ENCODE results near the gene CACNA1G.
A peak's percentile ranks its signal among the peaks of the same experiment; 100 is the strongest.

CACNA1G gene

DNA sequence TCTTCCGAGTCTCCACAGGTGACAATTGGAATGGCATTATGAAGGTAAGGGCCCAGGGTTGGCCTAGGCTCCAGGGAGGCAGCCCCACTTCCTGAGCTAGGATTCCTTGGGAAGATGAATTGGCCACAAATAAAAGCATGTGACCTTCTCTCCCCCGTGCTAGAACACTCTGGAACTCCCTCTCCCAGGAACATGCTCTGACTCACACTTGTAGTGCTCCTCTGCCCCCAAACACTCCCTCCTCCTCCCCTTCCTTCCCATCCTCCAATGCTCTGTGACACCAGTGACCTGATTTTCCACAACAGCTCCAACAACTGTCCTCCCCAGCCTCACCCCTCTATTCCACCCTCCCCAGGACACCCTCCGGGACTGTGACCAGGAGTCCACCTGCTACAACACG is 57.8 kb downstream of the CACNA1G start:
- peak; percentile 53 for DNase-seq

DNA sequence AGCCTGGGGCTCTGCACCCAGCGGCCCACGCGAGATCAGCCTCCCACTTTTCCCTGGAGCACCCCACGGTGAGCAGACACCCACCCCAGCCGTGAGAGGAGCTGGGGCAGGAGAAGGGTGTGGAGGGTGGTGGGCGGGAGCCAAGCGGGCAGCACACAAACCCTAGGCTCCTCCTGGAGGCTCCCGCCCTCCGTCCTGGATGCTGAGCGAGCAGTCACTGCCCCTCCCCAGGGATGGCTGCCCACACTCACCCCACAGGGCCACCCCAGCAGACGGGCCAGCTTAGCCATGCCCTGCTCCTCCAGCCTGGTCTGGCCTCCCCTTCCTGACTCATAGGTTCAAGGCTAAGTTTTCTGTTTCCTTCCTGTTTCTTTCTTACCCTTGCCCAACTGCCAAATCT is 58.4 kb downstream of the CACNA1G start:
- peak; percentile 30 for DNase-seq

DNA sequence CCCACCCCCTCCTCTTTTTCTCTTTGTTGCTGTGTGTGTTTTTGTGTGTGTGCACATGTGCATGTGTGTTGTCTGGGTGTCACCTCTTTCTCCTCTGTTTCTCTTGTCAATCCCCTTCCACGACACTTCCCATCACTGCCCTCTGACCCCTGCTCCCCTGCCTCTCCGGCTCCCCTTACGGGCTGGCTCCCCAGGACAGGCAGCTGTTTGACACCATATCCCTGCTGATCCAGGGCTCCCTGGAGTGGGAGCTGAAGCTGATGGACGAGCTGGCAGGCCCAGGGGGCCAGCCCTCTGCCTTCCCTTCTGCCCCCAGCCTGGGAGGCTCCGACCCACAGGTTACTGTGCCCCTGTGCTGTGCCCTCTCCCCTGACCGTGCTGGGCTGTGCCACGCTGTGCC is 59.0 kb downstream of the CACNA1G start:
- no peak for DNase-seq

DNA sequence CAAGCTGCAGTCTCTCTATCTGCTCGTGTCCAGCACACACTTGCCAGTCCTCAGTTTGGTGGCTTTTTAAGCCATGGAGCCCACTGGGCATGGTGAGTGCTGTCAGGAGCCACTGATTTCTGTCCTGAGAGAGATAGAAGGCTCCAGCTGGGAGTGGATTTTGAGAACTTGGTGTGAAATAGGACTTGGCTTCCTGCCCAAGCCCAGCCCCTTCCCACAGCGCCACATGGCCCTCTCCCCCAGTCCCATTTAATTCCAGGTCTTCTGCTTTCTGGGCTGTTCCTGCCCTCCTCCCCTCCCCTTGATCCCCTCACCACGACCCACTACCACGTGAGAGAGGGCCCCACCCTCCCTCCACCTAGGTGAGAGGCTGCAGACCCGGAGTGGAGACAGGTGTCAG is 59.7 kb downstream of the CACNA1G start:
- no peak for DNase-seq

DNA sequence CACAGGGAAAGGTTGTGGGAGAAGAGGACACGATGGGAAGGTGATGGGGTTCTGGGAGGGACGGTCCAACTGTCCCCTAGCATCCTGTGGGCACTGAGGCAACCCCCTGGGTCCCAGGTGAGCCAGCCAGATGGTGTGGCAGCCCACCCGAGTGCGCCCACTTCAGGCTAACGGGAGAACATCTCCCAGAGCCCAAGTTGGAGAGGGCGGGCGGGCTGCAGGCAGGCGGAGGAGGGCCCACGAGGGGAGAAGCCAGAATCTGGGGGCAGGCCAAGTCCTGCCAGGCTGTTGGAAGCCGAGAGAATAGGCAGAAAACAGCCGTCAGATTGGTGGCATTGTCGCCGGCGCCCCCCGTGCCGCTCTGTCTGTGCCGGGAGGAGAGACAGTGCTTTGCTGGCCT is 60.3 kb downstream of the CACNA1G start:
- no peak for DNase-seq

DNA sequence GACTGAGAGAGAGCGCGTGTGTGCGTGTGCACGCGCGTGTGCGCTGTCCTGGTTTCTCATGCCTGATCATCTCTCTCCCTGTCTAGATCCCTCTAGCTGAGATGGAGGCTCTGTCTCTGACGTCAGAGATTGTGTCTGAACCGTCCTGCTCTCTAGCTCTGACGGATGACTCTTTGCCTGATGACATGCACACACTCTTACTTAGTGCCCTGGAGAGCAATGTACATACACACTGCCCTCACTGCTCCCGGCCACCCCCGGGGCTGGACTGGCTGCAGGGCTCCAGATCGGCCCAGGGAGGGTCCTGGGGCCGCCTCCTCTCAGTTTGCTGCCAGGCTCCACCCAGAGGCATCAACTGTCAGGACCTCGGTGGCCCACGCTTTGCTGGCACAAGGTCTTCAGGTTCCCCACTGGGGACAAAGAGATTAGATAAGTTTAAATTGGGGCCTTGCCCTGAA is 61.1 kb downstream of the CACNA1G start:
- DNase-seq, result no peak

DNA sequence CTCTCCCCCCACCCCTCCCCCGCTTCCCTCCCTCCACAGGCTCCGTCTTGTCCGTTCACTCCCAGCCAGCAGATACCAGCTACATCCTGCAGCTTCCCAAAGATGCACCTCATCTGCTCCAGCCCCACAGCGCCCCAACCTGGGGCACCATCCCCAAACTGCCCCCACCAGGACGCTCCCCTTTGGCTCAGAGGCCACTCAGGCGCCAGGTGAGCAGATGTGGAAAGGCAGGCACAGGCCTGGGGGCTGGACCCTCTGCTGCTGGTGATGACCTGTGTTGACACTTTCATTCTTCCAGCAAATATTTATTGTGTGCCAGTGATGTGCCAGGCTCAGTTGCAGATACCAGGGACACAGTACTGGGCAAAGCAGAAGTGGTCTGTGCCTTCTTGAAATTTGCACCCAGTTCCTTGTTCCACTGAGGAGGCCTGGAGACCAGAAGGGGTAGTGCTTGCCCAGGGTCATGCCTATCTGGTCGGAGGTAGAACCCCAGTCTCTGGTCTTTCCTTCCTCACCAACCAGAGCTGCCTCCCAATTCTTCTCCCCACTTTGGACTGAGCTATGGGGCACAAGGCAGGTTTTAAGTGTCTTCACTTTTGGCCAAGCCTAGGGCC is 63.9 kb downstream of the CACNA1G start:
- DNase-seq, result no peak

DNA sequence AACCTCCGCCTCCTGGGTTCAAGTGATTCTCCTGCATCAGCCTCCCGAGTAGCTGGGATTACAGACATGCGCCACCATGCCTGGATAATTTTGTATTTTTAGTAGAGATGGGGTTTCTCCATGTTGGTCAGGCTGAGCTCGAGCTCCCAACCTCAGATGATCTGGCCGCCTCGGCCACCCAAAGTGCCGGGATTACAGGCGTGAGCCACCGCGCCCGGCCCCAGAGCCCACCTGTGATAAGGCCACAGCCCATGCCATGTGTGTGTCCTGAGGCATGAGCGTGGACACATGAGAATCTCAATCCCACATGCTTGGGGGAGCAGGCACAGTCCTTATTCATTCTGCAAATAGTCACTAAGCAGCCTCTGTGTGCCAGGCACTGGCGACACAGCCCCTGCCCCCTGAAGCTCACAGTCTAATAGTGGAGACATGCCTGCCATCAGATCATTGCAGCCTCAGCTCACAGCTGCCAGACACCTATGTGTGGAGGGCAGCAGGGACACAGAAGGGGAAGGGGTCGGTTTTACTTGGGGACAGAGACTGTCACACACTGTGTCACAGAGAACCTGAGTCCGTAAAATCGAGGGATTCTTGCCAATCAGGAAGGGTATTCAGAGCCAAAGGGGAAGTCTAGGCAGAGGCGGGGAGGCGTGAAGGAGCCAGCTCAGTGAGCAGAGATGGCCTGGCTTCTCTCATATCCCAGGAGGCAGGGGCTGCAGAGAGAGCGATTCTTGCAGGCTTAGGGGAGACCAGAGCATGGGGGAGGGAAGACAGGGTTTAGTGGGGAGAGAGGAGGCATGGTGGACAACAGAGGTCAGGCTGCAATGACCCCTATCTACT is 64.7 kb downstream of the CACNA1G start:
- no peak for DNase-seq

DNA sequence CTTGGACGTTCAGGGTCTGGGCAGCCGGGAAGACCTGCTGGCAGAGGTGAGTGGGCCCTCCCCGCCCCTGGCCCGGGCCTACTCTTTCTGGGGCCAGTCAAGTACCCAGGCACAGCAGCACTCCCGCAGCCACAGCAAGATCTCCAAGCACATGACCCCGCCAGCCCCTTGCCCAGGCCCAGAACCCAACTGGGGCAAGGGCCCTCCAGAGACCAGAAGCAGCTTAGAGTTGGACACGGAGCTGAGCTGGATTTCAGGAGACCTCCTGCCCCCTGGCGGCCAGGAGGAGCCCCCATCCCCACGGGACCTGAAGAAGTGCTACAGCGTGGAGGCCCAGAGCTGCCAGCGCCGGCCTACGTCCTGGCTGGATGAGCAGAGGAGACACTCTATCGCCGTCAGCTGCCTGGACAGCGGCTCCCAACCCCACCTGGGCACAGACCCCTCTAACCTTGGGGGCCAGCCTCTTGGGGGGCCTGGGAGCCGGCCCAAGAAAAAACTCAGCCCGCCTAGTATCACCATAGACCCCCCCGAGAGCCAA is 65.6 kb downstream of the CACNA1G start:
- peak; percentile 70 for DNase-seq

DNA sequence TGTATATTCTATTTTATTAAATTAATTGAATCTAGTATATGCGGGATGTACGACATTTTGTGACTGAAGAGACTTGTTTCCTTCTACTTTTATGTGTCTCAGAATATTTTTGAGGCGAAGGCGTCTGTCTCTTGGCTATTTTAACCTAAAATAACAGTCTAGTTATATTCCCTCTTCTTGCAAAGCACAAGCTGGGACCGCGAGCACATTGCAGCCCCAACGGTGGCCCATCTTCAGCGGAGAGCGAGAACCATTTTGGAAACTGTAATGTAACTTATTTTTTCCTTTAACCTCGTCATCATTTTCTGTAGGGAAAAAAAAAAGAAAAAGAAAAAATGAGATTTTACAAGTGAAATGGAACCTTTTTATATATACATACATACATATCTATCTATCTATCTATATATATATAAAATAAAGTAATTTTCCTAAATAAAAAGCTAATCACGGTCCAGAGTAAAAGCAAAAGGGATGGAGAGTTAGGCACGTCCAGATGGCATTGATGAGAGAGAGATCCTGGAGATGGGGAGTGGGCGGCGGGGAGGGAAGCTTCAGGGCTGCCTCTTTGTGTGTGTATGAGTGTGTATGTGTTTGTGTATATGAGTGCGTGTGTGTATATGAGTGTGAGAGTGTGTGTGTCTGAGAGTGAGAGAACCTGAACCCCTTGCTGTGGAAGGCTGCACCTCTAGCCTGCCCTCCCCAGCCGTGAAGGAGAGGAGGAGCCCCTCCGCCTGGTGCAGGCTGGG is 66.7 kb downstream of the CACNA1G start:
- DNase-seq, result no peak

DNA sequence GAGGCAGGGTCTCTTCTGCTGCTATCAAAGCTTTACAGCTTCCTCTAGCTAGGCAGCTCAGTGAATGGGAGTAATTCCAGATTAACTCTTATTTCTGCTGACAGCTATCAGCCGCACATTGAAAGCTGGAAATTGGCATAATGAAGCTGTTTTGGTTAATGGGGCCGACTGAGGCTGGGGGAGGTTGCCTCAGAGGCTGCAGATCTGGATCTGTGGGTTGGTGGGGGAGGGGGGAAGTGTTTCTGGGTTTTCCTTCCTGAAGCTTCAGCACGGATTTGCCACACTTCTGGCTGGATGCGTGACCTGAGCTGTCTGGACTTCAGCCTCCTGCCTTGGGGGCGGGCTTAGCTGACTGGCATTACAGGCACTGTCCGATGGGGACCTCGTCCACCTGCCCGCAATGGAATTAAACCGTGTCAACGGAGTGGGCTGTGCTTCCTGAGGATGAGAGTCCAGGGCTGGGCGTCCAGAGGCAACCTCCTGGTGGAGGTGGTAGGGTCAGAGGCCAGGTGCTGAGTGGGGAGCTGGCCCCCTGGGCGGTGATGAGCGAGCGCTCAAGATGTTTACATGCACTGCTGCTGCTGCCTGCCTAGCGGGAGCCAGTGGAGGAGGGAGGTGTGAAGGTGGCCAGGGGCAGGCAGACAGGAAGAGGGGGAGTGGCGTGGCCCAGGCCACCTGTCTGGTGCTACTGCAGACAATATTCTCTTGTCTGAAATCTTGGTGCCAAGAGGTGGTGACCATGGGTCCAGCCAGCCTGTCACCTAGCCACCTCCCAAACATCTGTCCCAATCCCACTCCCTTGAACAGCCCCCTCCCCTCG is 67.5 kb downstream of the CACNA1G start:
- no peak for DNase-seq

DNA sequence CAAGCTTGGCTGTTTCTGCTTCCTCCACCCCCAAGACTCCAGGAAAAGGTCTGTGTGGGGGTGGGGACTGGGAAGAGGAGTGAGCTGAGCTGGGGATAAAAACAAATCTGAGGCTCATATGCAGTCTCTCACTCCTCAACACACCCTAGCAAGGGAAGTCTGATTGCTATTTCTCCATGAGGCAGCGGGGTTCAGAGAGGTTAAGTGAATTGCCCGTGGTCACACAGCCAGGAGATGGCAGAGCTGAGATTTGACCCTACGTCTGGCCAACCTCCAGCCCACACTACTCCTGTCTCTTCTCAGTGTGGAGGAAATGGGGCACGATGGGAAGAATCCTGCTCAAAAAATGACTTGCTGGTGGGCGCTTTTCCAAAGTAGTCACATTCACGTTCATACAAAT is 69.4 kb downstream of the CACNA1G start:
- no peak for DNase-seq

DNA sequence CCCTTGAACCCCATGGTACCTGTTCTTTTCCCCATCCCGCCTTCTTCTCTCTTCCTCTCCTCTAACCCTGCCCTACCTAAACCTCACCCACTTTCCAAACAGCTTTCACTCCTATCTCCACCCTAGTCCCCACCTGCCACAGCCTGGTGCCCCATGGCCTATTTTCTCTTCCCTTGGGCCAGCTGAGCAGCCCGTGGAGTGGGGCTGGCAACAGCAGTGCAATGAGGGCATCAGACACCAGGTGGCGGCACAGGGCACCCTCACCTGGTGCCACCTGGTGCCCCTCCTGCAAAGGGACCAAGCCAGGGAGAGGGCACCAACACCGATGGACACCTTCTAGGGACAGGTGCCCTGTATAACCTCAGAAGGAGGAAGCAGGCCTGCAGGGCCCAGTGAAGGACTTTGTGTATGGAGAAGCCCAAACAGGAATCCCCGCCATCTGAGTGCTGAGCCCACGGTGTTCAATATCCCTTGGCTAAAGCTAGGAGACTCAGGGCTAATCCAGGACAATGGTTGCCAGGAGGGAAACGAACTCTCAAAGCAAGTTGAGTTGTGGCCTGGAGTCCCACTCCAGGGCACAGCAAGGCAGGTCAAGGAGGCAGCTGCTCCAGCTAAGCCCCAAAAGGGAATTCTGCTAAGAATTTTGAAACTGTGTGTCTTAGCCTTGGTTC is 70.1 kb downstream of the CACNA1G start:
- peak; percentile 24 for DNase-seq

DNA sequence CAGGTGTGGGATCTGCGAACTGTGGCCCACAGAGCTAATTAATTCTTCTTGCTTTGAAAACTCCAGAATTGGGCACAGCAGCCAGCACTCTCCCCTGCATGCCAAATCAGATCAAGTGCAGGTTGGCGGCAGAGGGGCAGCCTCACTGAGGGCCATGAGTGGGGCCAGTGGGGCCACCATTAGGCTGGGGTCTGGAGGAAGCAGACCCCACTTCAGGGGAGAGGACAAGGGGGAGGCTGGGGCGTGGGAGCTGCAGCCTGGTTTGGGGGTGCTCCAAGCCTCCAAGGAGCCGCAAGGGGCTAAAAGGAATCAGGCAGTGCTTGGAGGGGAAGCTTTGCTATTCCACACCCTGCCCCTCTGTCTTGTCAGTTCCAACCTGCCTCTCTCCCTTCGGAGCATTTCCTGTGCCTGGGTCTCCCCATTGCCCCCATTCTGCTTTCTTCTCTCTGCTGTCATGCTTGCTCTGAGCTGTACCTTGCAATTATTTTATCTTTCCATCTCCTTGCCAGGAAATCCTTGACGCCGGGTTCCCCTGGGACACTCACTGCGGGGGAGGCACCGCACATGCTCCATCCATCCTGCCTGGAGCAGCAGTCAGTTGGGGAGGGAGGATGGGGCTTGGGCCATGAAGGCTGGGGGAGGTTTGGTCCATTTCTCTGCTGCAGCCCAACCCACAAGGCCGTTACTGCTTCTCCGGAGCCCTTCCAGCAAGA is 70.8 kb downstream of the CACNA1G start:
- DNase-seq, result no peak

DNA sequence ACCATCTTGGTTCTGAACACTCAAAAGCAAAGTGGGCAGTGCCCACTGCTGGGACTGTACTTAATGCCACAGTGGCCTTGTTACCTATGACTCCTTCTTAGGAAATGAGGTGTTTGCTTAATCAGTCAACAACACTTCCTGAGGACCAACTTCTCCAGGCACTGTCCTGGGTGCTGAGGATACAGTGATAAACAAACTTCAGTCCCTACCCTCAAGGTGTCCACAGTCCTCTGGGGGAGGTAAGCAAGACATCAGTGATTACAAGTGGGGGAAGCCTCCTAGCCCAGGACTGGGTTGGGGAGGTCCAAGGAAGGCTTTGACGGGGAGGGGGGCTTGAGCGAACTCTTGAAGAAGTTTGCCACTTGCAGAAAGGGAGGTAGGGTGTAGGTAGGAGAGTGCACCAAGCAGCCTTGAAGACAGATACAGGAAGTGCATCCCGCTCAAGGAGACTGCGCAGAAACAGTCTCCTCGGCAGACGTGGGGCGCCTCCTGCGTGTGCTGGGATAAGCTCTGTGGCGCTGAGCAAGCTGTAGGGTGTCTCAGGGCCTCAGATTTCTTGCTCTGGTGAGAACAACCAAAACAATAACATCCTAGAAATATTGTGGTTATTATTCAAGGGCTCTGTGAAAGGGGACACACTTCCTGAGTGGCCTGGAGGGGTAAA is 71.5 kb downstream of the CACNA1G start:
- DNase-seq, result no peak

DNA sequence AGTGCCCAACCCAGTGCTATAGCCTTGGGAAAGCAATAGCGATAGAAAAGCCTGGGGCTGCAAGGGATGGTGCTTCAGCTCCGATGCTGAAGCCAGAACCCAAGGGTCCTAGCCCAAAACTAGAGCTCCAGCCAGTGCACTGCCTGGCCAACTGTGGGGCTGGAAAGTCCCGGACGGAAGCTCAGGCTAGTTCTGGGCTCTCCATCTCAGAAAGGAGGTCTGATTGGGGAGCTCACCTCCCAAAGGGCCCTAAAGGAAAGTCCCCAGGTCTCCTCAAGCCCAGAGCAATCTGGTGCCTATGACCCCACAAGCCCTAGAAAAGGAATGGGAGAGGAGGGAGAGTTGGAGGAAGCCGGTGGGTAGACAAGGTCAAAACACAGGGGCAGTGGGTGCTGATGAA is 72.1 kb downstream of the CACNA1G start:
- no peak for DNase-seq

DNA sequence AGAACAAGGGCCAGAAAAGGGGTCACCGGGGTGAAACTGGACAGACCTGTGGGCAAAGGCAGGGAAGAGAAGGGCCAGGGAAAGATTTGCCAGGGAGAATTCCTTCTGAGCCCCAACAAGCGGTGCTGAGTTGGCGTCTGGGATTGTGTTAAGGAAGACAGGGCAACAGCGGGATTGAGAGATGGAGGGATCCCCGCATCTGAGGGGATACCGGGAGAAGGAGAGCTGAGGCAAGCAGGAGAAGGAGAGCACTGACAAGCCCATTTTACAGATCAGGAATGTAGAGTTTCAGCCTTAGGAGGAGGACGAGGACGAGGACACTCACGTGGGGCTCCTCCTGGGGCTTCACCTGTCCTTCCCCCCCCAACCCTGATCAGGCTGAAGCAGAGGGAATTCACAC is 73.2 kb downstream of the CACNA1G start:
- no peak for DNase-seq

DNA sequence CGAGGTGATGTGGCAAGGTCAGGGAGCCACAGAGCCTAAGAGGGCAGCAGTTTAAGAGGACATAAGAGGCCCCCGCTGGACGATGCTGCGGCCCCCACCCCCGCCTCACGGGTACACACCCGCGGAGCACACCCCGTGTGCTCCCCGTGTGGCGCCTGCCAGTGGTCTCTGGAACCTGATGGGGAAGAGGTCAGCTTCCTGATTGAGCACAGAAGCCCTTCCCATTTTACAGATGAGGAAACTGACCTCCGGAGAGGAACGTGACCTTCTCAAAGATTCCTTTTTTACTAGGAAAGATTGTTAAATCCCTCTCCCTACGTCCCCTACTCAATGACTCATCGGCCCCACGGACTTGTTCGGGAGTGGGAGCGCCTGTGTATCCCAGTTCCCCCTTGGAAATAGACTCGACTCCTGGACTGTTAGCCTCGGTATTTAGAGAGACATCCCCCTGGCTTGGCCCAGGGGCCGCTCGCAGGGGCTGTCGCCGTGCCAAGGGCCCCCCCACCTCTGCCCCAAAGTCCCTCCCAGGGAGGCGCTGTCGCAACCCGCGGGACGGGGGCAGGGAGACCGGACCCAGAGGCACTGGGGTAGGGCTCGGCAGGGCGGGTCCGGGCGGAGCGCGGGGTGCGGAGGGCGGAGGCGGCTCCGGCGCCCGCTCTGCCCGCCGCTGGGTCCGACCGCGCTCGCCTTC is 73.9 kb downstream of the CACNA1G start, which contains the start of gene ABCC3:
Gene ABCC3 (plus strand): TSS at position 658 of the 691 bp plus-strand sequence. CDS start 56 bp downstream, outside the sequence.
- peak; percentile 54 for DNase-seq

DNA sequence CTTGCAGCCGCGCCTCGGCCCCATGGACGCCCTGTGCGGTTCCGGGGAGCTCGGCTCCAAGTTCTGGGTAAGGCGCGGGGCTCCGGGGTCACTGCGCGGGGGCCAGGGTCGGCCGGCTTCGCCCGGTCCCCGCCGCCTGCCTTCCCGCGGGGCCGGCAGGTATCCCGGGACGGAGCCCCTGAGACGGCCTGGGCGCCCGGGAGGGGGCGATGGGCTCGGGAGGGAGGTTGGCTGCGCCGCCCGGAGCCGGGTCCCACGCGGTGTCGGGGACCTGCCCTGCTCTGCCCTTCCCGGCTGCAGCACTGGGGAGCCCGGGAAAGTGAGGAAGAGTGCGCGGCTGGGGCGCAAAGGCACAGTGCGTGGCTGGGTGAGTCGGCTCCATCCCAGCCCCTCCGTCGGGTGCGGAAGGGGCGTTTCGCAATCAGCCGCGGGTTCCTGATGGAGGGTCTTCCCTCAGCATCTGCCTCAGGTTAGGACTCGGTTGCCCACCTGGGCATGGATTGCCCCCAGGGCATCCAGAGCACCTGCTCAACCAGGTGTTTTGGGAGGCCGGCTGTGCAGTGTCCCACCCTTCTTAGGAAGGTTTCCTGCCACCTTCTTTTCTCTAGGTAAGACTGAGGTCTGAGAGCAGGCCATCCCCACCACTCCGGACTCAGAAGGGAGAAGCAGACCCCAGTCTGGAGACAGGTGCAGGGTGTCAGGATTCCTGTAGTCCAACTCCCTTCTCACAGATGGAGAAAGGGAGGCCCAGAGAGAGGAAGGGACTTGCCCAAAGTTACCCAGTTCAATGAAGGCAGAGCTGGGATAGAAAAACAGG is 74.6 kb downstream of the CACNA1G start:
- no peak for DNase-seq

Measured in EL (cell line).